ENCODE data around the gene C17orf67. TPM values are rescaled to one million over a fixed set of nuclear protein-coding genes. Genes with fewer than 3 reads are reported as not detected.

Gene C17orf67
- total and polyA plus RNA-seq, 10 of the 15 experiments (the other 5 are each of a cell fraction or from before 2014, with no cell fraction given): 0.24 to 3.3 (median 0.89) TPM

- Histone ChIP-seq H3K4me2 (ENCODE audit: control insufficient read depth, insufficient read depth) (peak overlapping the region; percentile 9), H3K4me3 (peak overlapping the region; percentile 1; the same call in 1 of the 2 replicates), H3K27me3 (replicated peaks in 1 of 2; ENCODE audit: control insufficient read depth in 2 of 2, insufficient read depth in 2 of 2, low read length in 1 of 2) (no peaks in the 10 kb centered on the region), H4K20me1 (ENCODE audit: control insufficient read depth, insufficient read depth) (no peaks in the 10 kb centered on the region), H3K79me2 (ENCODE audit: control insufficient read depth, insufficient read depth, low read length) (peaks cover 43% of the 10 kb centered on the region), H3K9ac (ENCODE audit: control insufficient read depth, insufficient read depth, low read length) (no peak overlapping the region), H3K4me1 (ENCODE audit: control insufficient read depth, insufficient read depth, low read length) (peaks cover 20% of the 10 kb centered on the region), H3K27ac (ENCODE audit: control insufficient read depth, insufficient read depth) (no peak overlapping the region), H2AFZ (ENCODE audit: control insufficient read depth, low read depth, low read length) (no peak overlapping the region), H3K36me3 (ENCODE audit: control insufficient read depth in 2 of 2, insufficient read depth in 2 of 2, low read length in 1 of 2) (no peaks in the 10 kb centered on the region), H3K9me3 (replicated peaks; ENCODE audit: control insufficient read depth, insufficient read depth, low read length) (no peaks in the 10 kb centered on the region)
- TF ChIP-seq, protein P1, sequence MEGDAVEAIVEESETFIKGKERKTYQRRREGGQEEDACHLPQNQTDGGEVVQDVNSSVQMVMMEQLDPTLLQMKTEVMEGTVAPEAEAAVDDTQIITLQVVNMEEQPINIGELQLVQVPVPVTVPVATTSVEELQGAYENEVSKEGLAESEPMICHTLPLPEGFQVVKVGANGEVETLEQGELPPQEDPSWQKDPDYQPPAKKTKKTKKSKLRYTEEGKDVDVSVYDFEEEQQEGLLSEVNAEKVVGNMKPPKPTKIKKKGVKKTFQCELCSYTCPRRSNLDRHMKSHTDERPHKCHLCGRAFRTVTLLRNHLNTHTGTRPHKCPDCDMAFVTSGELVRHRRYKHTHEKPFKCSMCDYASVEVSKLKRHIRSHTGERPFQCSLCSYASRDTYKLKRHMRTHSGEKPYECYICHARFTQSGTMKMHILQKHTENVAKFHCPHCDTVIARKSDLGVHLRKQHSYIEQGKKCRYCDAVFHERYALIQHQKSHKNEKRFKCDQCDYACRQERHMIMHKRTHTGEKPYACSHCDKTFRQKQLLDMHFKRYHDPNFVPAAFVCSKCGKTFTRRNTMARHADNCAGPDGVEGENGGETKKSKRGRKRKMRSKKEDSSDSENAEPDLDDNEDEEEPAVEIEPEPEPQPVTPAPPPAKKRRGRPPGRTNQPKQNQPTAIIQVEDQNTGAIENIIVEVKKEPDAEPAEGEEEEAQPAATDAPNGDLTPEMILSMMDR (IDR thresholded peaks at IDR 0.05 in 2 of 3, conservative IDR thresholded peaks at IDR 0.05 in 1 of 3; ENCODE audit: control insufficient read depth in 2 of 3, extremely low read depth in 1 of 3, insufficient read depth in 1 of 3, low read depth in 3 of 3, low read length in 3 of 3): 0 out of 6 replicates have a peak, but pooled peaks of 1 of the 3 experiments have one; percentile 7
- TF ChIP-seq CUX1 (IDR thresholded peaks at IDR 0.05; ENCODE audit: insufficient replicate concordance, low read depth, low read length): no peak
- 40% methylated on average over 7 of the region's 7 CpGs for WGBS (ENCODE audit: insufficient coverage, insufficient replicate concordance, low lambda C conversion rate, missing lambda C conversion rate)
- ChIA-PET CTCF (interaction anchor here (1.0 kb wide), 1 partner anchor 16 kb away, joined by 3 read pairs; no protein-coding TSS in a partner anchor), POLR2A (interaction anchor here (1.0 kb wide), 1 partner anchor 81 kb away, joined by 3 read pairs; no protein-coding TSS in a partner anchor), RAD21 (ENCODE audit: unreplicated experiment) (no interaction called here), SMC1A (ENCODE audit: uncharacterized antibody, unreplicated experiment) (no interaction called here)
- ATAC-seq (no peak), FAIRE-seq (no peak), DNase-seq (ENCODE audit: low read depth, low spot score) (no peak)
- BruUV-seq (replicated peaks): no TSS peak
- intact Hi-C loops (cut with micrococcal nuclease; ENCODE audit: unreplicated experiment): loop anchor here (10.0 kb wide), 1 partner anchor 254 kb away; the partner anchor contains the start of gene AKAP1
- in situ Hi-C loops (cut with MboI): no loop called here
Measured at GRCh38 chr17:56830726-56831368, 2.9 kb downstream of the C17orf67 start.
